Esophagus squamous epithelium (tissue), 4 donors: Measurements from ENCODE around the gene SEMA6A.

ENCODE experiments used
- CTCF ChIP-seq, 6 experiments: fragments of 450-650 bp in 4 of 6; fragments of 200-600 bp in 2 of 6; sonication (generic) in 2 of 6; IDR thresholded peaks; one replicate each; pipeline ENCODE4 v1.5.1; 2016 to 2019; ENCODE audit warnings: antibody characterized with exemption in 6 of 6, mild to moderate bottlenecking in 4 of 6, moderate library complexity in 4 of 6
- POLR2A ChIP-seq, 4 donors: fragments of 450-650 bp; IDR thresholded peaks; one replicate each; pipeline ENCODE4 v1.6.1; 2017; ENCODE audit warnings: antibody characterized with exemption in 4 of 4, mild to moderate bottlenecking in 4 of 4, moderate library complexity in 3 of 4

- TF ChIP-seq POLR2A (IDR thresholded peaks at IDR 0.05) (no peak), CTCF (IDR thresholded peaks at IDR 0.05) (no peak)
Observed at GRCh38 chr5:116598911-116599310, 24.3 kb upstream of the SEMA6A start.
